GM21360 (cell line): Measurements from ENCODE around the gene NPEPPS.

Source experiments
- ATAC-seq: cut with Tn5 transposase; IDR thresholded peaks from one replicate; pipeline ENCODE4 v1.9.1; 2021; ENCODE audit warnings: mild to moderate bottlenecking, moderate library complexity; ENCODE audit not compliant: unreplicated experiment

The NPEPPS gene

GRCh38 chr17:47663912-47664623 is 133.2 kb downstream of the NPEPPS start:
- no peak for ATAC-seq

- no peak for ATAC-seq
Measured at GRCh38 chr17:47664624-47664941, 133.7 kb downstream of the NPEPPS start.

- no peak for ATAC-seq
Measured at GRCh38 chr17:47665655-47666054, 134.7 kb downstream of the NPEPPS start.

- no peak for ATAC-seq
Measured at GRCh38 chr17:47669081-47669480, 138.2 kb downstream of the NPEPPS start.

- ATAC-seq, result no peak
Measured at GRCh38 chr17:47670064-47670463, 139.2 kb downstream of the NPEPPS start.
